H1 (cell line): Measurements from ENCODE around the gene SLX9. TPM values are rescaled to one million over a fixed set of nuclear protein-coding genes. Genes with fewer than 3 reads are reported as not detected.

ENCODE experiments used
- ASH2L ChIP-seq: fragments of 200-600, 300-600 bp; sonication (generic); IDR thresholded peaks from one replicate; pipeline ENCODE4 v1.7.1; 2017; ENCODE audit warnings: low read length
- BRCA1 ChIP-seq: IDR thresholded peaks from 2 replicates; pipeline ENCODE4 v1.6.1; 2012; ENCODE audit warnings: low read depth, low read length, improper control_type of control experiment
- CHD1 ChIP-seq: IDR thresholded peaks from 2 replicates; pipeline ENCODE4 v1.6.1; 2012; ENCODE audit warnings: low read depth, low read length, improper control_type of control experiment
- HDAC6 ChIP-seq: IDR thresholded peaks from one replicate; pipeline ENCODE4 v1.7.1; 2012; ENCODE audit warnings: low read depth, mild to moderate bottlenecking, inconsistent platforms, low read length, moderate library complexity
- JUND ChIP-seq: IDR thresholded peaks from 2 replicates; pipeline ENCODE4 v1.6.1; 2011; ENCODE audit warnings: mild to moderate bottlenecking, improper control_type of control experiment, low read length
- KDM5A ChIP-seq: fragments of 200-600 bp; IDR thresholded peaks from 2 replicates; pipeline ENCODE4 v1.7.1; 2012; ENCODE audit warnings: mild to moderate bottlenecking, low read length, inconsistent platforms, mixed read lengths
- POLR2A ChIP-seq, 2 experiments: IDR thresholded peaks; 1 replicate in 1 of 2; 2 replicates in 1 of 2; pipeline ENCODE4 v1.6.1; 2011; ENCODE audit warnings: low read depth in 2 of 2, low read length in 2 of 2, mild to moderate bottlenecking in 2 of 2; ENCODE audit errors: control extremely low read depth in 1 of 2
- SIN3A ChIP-seq, 2 experiments: IDR thresholded peaks in 1 of 2; conservative IDR thresholded peaks in 1 of 2; 2 replicates each; pipeline ENCODE4 v1.6.1; 2011 to 2012; ENCODE audit warnings: low read length in 2 of 2, improper control_type of control experiment in 1 of 2, low read depth in 1 of 2, mild to moderate bottlenecking in 1 of 2
- TAF1 ChIP-seq: IDR thresholded peaks from 2 replicates; pipeline ENCODE4 v1.6.1; 2011; ENCODE audit warnings: mild to moderate bottlenecking, low read depth, low read length
- polyA plus RNA-seq, 7 experiments: library from polyadenylated mRNA; depleted of rRNA in 3 of 7; stranded (reverse) in 5 of 7; unstranded in 2 of 7; fragments of >200 nt in 5 of 7; fragments of 200-250 nt in 2 of 7; gene quantifications; 1 replicate in 5 of 7; 2 replicates in 1 of 7; 4 replicates in 1 of 7; pipeline versions ENCODE4 v1.2.1 to v1.2.3, GENCODE V29; 2011 to 2013; ENCODE audit warnings: missing spikeins in 2 of 7, mixed read lengths in 2 of 7
- total RNA-seq: library from RNA; stranded (reverse); fragmentation: NEBNext Ultra II Directional; extraction: Animal tissue kit (Norgen Biotek cat#: 25700); gene quantifications from 2 replicates; pipeline ENCODE4 v1.2.1, GENCODE V29; 2021

Gene SLX9
- total and polyA plus RNA-seq, 2 of the 8 experiments (the other 6 are each of a cell fraction or from before 2014, with no cell fraction given) = 17.7 to 57.3 TPM

GRCh38 chr21:44910229-44911067 is 29.4 kb upstream of the SLX9 start (continued):
- no peak for TF ChIP-seq ASH2L
- no peak for TF ChIP-seq POLR2A (IDR thresholded peaks at IDR 0.05; ENCODE audit: control extremely low read depth in 1 of 2, low read depth in 2 of 2, low read length in 2 of 2)
- no peak for TF ChIP-seq CHD1
- no peak for TF ChIP-seq BRCA1
- TF ChIP-seq HDAC6 = no peak
- TF ChIP-seq KDM5A = no peak
- no peak for TF ChIP-seq JUND
- no peak for TF ChIP-seq SIN3A (conservative IDR thresholded peaks at IDR 0.05 in 1 of 2, IDR thresholded peaks at IDR 0.05 in 1 of 2; ENCODE audit: low read depth in 1 of 2, low read length in 2 of 2)
- TF ChIP-seq TAF1 = no peak
